ENCODE data around the gene CENPN.

- TF ChIP-seq CTCF (IDR thresholded peaks at IDR 0.05) (no peak), EP300 (IDR thresholded peaks at IDR 0.05; ENCODE audit: low read depth) (no peak), POLR2A (IDR thresholded peaks at IDR 0.05) (no peak), POLR2AphosphoS5 (IDR thresholded peaks at IDR 0.05) (no peak)
These were observed 16.4 kb upstream of the CENPN start for GRCh38 chr16:80990577-80990976.
